ENCODE results near the gene TOGARAM2. TPM values are rescaled to one million over a fixed set of nuclear protein-coding genes. Genes with fewer than 3 reads are reported as not detected.

TOGARAM2 gene
- total and polyA plus RNA-seq, 2 of the 8 experiments (the other 6 are each of a cell fraction or from before 2014, with no cell fraction given), result 0.42 to 1.4 TPM

DNA sequence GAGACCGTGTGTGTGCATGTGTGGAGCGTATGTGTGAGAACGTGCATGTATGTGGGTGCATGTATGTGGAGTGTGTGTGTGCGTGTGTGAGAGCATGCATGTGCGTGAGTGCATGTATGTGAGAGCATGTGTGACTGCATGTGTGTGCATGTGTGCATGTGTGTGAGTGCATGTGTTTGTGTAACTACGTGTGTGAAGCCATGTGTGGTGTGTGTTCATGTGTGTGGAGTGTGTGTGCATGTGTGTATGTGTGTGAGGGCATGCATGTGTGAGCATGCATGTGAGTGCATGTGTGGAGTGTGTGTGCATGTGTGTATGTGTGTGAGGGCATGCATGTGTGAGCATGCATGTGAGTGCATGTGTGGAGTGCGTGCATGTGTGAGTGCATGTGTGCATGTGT, 24.2 kb downstream of the TOGARAM2 start (continued):
- TF ChIP-seq NRF1 (IDR thresholded peaks at IDR 0.05; ENCODE audit: low read depth, low read length) (no peak), BCL11A (IDR thresholded peaks at IDR 0.05; ENCODE audit: low read depth in 2 of 2, low read length in 2 of 2) (no peak), TAF7 (optimal IDR thresholded peaks at IDR 0.05; ENCODE audit: borderline replicate concordance, low read depth, low read length) (no peak)

All from H1 (cell line).